Transverse colon (tissue), 4 donors: ENCODE data around the gene SOWAHA.

Source experiments
- POLR2A ChIP-seq: fragments of 450-650 bp; IDR thresholded peaks from one replicate; pipeline ENCODE4 v1.6.1; 2016; ENCODE audit warnings: antibody characterized with exemption, mild to moderate bottlenecking, moderate library complexity
- POLR2AphosphoS5 ChIP-seq, 3 donors: sonication (generic); formaldehyde crosslinking; IDR thresholded peaks; one replicate each; pipeline ENCODE4 v1.6.1; 2016; ENCODE audit warnings: antibody characterized with exemption in 3 of 3
- TF ChIP-seq, protein P1 (sequence below), 5 experiments: fragments of 200-600 bp in 3 of 5; fragments of 450-650 bp in 2 of 5; sonication (generic) in 3 of 5; IDR thresholded peaks; 1 replicate in 2 of 5; 2 replicates in 3 of 5; pipeline ENCODE4 v1.5.1; 2016 to 2017; ENCODE audit warnings: antibody characterized with exemption in 5 of 5, inconsistent platforms in 3 of 5, mild to moderate bottlenecking in 2 of 5, moderate library complexity in 1 of 5

DNA sequence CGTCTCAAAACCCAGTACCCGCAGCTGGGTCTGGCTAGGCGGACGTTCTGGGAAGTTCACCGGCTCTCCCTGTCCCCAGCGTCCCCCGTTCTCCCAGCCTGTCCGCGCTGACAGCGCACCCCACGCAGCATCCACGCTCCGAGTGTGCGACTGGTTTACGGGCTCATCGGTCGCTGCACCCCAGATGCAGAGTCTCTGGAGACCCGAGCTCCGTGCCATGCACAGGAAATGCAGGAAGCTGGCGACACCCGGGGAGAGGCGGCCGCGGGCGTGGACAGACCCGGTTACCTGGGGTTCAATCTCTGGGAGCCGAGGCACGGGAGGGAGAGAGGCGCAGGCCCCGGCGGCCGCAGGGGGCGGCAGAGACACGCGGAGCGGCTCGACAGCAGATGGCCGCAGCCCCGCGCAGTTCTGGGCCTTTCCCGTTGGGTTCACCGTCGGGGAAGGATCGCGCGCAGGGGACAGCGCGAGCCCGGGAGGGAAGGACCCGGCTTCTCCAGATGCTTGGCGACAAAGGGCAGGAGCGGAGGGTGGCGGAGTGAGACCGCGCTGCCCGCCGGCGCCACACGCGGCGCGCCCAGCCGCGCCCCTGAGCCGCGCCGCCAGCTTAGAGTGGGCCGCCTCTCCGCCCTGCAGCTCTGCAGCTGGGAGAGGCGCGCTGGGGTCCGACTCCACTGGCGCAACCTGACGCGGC is 16.8 kb downstream of the SOWAHA start:
- TF ChIP-seq, protein P1, sequence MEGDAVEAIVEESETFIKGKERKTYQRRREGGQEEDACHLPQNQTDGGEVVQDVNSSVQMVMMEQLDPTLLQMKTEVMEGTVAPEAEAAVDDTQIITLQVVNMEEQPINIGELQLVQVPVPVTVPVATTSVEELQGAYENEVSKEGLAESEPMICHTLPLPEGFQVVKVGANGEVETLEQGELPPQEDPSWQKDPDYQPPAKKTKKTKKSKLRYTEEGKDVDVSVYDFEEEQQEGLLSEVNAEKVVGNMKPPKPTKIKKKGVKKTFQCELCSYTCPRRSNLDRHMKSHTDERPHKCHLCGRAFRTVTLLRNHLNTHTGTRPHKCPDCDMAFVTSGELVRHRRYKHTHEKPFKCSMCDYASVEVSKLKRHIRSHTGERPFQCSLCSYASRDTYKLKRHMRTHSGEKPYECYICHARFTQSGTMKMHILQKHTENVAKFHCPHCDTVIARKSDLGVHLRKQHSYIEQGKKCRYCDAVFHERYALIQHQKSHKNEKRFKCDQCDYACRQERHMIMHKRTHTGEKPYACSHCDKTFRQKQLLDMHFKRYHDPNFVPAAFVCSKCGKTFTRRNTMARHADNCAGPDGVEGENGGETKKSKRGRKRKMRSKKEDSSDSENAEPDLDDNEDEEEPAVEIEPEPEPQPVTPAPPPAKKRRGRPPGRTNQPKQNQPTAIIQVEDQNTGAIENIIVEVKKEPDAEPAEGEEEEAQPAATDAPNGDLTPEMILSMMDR (IDR thresholded peaks at IDR 0.05), result peak; percentile 86 to 95 (median 94)
- TF ChIP-seq POLR2AphosphoS5 (IDR thresholded peaks at IDR 0.05) (peak; percentile 6 to 63 (median 49)), POLR2A (peak; percentile 18)
